Placental pericyte (primary cell): ENCODE measurements around the gene OR4D10. TPM values are rescaled to one million over a fixed set of nuclear protein-coding genes. Genes with fewer than 3 reads are reported as not detected.

Experiments used
- total RNA-seq: library from RNA; depleted of rRNA; stranded (reverse); fragments of >200 nt; gene quantifications from 2 replicates; pipeline ENCODE4 v1.2.3, GENCODE V29; 2012

Gene OR4D10
- not detected in 2 replicates for total RNA-seq

GRCh38 chr11:59473015-59473414, at the start of gene OR4D10:
Gene OR4D10 (plus strand): TSS chr11:59473315. CDS start chr11:59477430, 4,115 bp downstream.

GRCh38 chr11:59426361-59427067, 46.6 kb upstream of the OR4D10 start, which contains the start of gene OR5A2:
Gene OR5A2 (minus strand): TSS chr11:59426413. CDS start chr11:59422953, 3,460 bp downstream.

GRCh38 chr11:59436169-59436568, 36.9 kb upstream of the OR4D10 start, which contains the start of gene OR5A1:
Gene OR5A1 (plus strand): TSS chr11:59436469. CDS start chr11:59443169, 6,700 bp downstream.

GRCh38 chr11:59456661-59457060, 16.5 kb upstream of the OR4D10 start, which contains the start of gene OR4D6:
Gene OR4D6 (plus strand): TSS chr11:59456961. CDS start chr11:59456961, 0 bp downstream.

GRCh38 chr11:59503276-59503675, 30.2 kb downstream of the OR4D10 start, which contains the start of gene OR4D11:
Gene OR4D11 (plus strand): TSS chr11:59503576. CDS start chr11:59503576, 0 bp downstream.

GRCh38 chr11:59510941-59511589, 38.0 kb downstream of the OR4D10 start, which contains the start of gene OR4D9:
Gene OR4D9 (plus strand): TSS chr11:59511539. CDS start chr11:59514913, 3,374 bp downstream.

Other genes with a start within 250 kb of the OR4D10 start
- not detected in 2 replicates for gene OR5AN1, start 114.4 kb upstream of the OR4D10 start, total RNA-seq
- not detected in 2 replicates for gene OR5A2, start 46.9 kb upstream of the OR4D10 start, total RNA-seq
- not detected in 2 replicates for gene OR5A1, start 36.8 kb upstream of the OR4D10 start, total RNA-seq
- gene OR4D6, start 16.4 kb upstream of the OR4D10 start, total RNA-seq: not detected in 2 replicates
- not detected in 2 replicates for gene OR4D11, start 30.3 kb downstream of the OR4D10 start, total RNA-seq
- not detected in 2 replicates for gene OR4D9, start 38.2 kb downstream of the OR4D10 start, total RNA-seq
- 28.2 and 77.7 TPM in 2 replicates for gene OSBP, start 142.5 kb downstream of the OR4D10 start, total RNA-seq
- 19.2 and 33.9 TPM in 2 replicates for gene PATL1, start 195.7 kb downstream of the OR4D10 start, total RNA-seq
- not detected in 2 replicates for gene OR10V1, start 240.5 kb downstream of the OR4D10 start, total RNA-seq